Measurements from ENCODE around the gene SLC3A2. TPM values are rescaled to one million over a fixed set of nuclear protein-coding genes. Genes with fewer than 3 reads are reported as not detected.

Gene SLC3A2
- 1,866 TPM for polyA plus RNA-seq (2012; ENCODE audit: insufficient read length, low read depth)

DNA sequence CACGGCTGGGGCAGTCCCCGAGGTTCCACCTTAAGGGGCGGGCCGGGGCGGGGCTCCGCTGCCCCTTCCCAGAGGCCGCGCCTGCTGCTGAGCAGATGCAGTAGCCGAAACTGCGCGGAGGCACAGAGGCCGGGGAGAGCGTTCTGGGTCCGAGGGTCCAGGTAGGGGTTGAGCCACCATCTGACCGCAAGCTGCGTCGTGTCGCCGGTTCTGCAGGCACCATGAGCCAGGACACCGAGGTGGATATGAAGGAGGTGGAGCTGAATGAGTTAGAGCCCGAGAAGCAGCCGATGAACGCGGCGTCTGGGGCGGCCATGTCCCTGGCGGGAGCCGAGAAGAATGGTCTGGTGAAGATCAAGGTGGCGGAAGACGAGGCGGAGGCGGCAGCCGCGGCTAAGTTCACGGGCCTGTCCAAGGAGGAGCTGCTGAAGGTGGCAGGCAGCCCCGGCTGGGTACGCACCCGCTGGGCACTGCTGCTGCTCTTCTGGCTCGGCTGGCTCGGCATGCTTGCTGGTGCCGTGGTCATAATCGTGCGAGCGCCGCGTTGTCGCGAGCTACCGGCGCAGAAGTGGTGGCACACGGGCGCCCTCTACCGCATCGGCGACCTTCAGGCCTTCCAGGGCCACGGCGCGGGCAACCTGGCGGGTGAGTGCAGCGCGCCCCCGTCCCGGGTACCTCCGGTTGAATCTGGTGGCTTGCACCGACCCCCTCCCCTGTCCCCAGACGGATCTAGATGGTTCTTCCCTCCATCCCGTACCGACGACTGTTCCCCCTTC, at the start of gene SLC3A2:
SLC3A2 (plus strand) TSS at position 94 of the 776 bp plus-strand sequence; CDS start at position 222, 128 bp downstream.
- peak; percentile 99 for TF ChIP-seq POLR2AphosphoS5 (IDR thresholded peaks at IDR 0.05; ENCODE audit: low read depth, low read length)
- peak; percentile 73 for TF ChIP-seq FOXP2 (optimal IDR thresholded peaks at IDR 0.05; ENCODE audit: borderline replicate concordance, extremely low read depth, extremely low read length, insufficient read depth)
- TF ChIP-seq SIN3A (IDR thresholded peaks at IDR 0.05; ENCODE audit: borderline replicate concordance, insufficient read depth, low read length), result peak; percentile 50; the same call in 1 of the 2 replicates
- TF ChIP-seq TAF1 (IDR thresholded peaks at IDR 0.05; ENCODE audit: borderline replicate concordance, insufficient read depth, low read length), result peak; percentile 97
- TF ChIP-seq REST (IDR thresholded peaks at IDR 0.05; ENCODE audit: insufficient read depth in 1 of 2, low read depth in 2 of 2, low read length in 2 of 2), result peak; percentile 47 to 53; a peak in 2 of 4 replicates

- TF ChIP-seq TAF1 (IDR thresholded peaks at IDR 0.05; ENCODE audit: borderline replicate concordance, insufficient read depth, low read length) (no peak), POLR2AphosphoS5 (IDR thresholded peaks at IDR 0.05; ENCODE audit: low read depth, low read length) (no peak), FOXP2 (optimal IDR thresholded peaks at IDR 0.05; ENCODE audit: borderline replicate concordance, extremely low read depth, extremely low read length, insufficient read depth) (no peak), SIN3A (IDR thresholded peaks at IDR 0.05; ENCODE audit: borderline replicate concordance, insufficient read depth, low read length) (no peak), REST (IDR thresholded peaks at IDR 0.05; ENCODE audit: insufficient read depth in 1 of 2, low read depth in 2 of 2, low read length in 2 of 2) (no peak)
Measured at GRCh38 chr11:62830904-62831519, 49.7 kb upstream of the SLC3A2 start.

GRCh38 chr11:62831520-62832335, 49.0 kb upstream of the SLC3A2 start, which contains the start of gene STX5:
Gene STX5, minus strand, starts transcription at chr11:62832051. Its CDS starts 808 bp downstream, at chr11:62831243.
- TF ChIP-seq POLR2AphosphoS5 (IDR thresholded peaks at IDR 0.05; ENCODE audit: low read depth, low read length) (peak; percentile 98), REST (IDR thresholded peaks at IDR 0.05; ENCODE audit: insufficient read depth in 1 of 2, low read depth in 2 of 2, low read length in 2 of 2) (no peak), FOXP2 (optimal IDR thresholded peaks at IDR 0.05; ENCODE audit: borderline replicate concordance, extremely low read depth, extremely low read length, insufficient read depth) (peak; percentile 67), SIN3A (IDR thresholded peaks at IDR 0.05; ENCODE audit: borderline replicate concordance, insufficient read depth, low read length) (peak; percentile 85; the same call in 1 of the 2 replicates), TAF1 (IDR thresholded peaks at IDR 0.05; ENCODE audit: borderline replicate concordance, insufficient read depth, low read length) (peak; percentile 76; the same call in 1 of the 2 replicates)

DNA sequence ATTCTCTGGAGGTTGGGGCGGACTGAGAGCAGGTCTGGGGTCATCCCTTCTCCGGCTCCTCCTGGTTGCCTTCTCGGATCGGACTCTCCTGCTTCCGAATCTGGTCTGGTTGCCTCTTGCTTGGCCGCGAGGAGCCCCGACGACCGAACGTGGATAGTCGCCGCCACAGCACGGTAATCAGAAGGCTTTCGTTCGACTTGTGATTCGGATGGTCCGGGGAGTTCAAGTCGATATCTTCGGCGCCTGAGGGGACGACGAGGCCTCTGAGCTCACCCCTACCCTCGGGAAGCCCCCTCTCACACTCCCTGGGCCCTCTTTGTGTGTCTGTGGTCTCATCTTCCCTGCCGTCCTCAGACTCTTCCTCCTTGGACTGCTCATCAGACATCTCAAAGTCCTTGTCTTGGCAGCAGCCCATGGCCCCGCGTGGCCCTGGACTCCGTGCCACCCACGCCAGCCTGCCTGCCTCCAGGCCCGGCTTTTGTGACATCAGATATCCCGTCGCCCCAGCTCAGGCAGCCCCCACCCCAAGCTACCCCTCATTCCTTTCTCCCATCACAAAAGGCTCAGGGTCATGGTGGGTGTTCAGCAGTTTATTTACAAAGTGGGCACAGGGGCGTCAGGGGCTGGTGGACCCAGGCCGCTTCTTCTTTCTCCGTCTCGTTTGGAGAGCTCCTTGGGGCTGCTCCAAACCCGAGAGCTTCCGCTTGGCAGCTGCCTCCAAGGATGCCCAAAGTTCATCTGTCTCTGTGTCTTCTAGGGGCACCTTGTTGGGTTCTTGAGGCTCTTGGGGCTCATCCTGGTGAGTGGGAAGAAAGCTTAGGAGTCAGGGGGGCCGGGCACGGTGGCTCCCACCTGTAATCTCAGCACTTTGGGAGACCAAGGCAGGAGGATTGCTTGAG, 48.1 kb upstream of the SLC3A2 start, which contains the start of gene TEX54:
TEX54 (minus strand) TSS at position 506 of the 899 bp plus-strand sequence.
- TF ChIP-seq POLR2AphosphoS5 (IDR thresholded peaks at IDR 0.05; ENCODE audit: low read depth, low read length), result no peak; the same call in 1 of the 2 replicates
- no peak; the same call in 1 of the 2 replicates for TF ChIP-seq SIN3A (IDR thresholded peaks at IDR 0.05; ENCODE audit: borderline replicate concordance, insufficient read depth, low read length)
- no peak for TF ChIP-seq TAF1 (IDR thresholded peaks at IDR 0.05; ENCODE audit: borderline replicate concordance, insufficient read depth, low read length)
- TF ChIP-seq FOXP2 (optimal IDR thresholded peaks at IDR 0.05; ENCODE audit: borderline replicate concordance, extremely low read depth, extremely low read length, insufficient read depth), result no peak
- TF ChIP-seq REST (IDR thresholded peaks at IDR 0.05; ENCODE audit: insufficient read depth in 1 of 2, low read depth in 2 of 2, low read length in 2 of 2), result no peak
